ENCODE measurements around the gene THEM5. TPM values are rescaled to one million over a fixed set of nuclear protein-coding genes. Genes with fewer than 3 reads are reported as not detected.

The THEM5 gene
- total RNA-seq, 2 experiments from 2014 or later: not detected

DNA sequence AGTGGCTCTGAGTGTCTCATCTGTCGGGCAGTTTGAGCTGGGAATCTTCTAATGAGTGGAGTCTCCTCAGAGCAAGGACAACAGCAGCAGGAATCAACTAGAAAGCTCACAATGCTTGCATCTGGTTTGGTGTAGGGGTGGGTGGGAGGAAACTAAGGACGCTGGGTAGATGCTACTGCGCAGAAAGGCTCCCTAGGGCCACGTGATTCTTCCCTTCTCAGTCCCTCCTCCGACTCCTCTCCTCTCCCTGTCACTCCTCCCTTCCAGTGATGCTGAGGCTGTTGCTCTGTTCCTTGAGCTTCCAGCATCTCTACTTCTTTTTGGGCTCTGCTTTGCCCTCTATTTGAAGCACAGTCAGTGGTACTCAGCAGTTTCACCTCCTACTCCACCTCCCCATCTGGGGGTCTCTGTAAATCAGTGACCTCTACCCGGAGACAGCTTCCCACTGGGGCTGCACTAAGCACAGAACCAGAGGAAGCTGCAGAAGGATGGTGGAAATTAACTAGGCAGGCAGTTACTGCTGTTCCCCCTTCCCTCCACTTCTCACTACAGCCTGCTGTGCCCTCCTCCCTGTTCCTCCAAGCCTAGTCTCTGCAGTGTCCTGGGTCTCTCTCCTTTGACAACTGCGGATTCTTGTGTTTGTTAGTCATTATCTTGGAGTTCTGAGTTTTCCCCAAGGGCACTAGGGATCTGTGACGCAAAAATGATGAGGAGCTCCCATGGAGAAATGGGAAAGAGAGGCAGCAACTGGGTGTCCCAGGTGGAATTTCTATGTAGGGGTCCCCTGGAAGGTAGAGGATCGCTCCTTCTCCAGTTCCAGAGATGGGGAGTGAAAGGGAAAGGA, 54.1 kb downstream of the THEM5 start:
- POLR2A ChIA-PET: interaction anchor here (0.8 to 0.9 kb wide), 2 partner anchors 9 to 27 kb away, joined by 3 to 4 read pairs; partner anchors contain the start of gene TDRKH
- TF ChIP-seq, protein P1, sequence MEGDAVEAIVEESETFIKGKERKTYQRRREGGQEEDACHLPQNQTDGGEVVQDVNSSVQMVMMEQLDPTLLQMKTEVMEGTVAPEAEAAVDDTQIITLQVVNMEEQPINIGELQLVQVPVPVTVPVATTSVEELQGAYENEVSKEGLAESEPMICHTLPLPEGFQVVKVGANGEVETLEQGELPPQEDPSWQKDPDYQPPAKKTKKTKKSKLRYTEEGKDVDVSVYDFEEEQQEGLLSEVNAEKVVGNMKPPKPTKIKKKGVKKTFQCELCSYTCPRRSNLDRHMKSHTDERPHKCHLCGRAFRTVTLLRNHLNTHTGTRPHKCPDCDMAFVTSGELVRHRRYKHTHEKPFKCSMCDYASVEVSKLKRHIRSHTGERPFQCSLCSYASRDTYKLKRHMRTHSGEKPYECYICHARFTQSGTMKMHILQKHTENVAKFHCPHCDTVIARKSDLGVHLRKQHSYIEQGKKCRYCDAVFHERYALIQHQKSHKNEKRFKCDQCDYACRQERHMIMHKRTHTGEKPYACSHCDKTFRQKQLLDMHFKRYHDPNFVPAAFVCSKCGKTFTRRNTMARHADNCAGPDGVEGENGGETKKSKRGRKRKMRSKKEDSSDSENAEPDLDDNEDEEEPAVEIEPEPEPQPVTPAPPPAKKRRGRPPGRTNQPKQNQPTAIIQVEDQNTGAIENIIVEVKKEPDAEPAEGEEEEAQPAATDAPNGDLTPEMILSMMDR (IDR thresholded peaks at IDR 0.05): no peak
- ATAC-seq (no peak), DNase-seq (no peak)
- Mint-ChIP-seq H3K27me3 (no peaks in the 10 kb centered on the region), H3K4me3 (no peak overlapping the region), H3K27ac (no peak overlapping the region), H3K9me3 (no peaks in the 10 kb centered on the region), H3K4me1 (ENCODE audit: low read depth) (peaks cover 10% of the 10 kb centered on the region), H3K36me3 (ENCODE audit: low read depth) (no peaks in the 10 kb centered on the region)
- CTCF ChIA-PET: interaction anchor here (1.0 to 1.2 kb wide), 2 partner anchors 10 to 65 kb away, joined by 3 to 4 read pairs; no protein-coding TSS in a partner anchor
- intact Hi-C loops (cut with micrococcal nuclease): no loop called here

DNA sequence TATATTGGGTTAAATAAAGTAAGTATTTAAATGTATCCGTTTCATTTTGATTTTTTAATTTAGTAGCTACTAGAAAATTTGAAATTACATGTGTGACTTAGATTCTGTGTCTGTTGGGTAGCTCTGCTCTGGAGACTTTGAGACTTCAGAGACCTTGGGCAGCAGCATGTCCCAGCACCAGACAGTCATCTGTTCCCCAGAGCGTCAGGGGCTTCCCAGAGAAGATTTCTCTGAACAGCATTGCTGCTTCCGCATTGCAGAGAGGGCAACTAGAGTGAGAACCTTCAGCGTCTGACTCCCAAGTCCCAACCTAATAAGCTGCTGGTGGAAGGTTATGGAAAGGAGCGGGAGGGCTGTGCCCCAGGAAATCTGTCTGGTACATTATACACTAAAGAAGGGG, 54.9 kb downstream of the THEM5 start:
- Mint-ChIP-seq H3K4me1 (ENCODE audit: low read depth) (peaks cover 10% of the 10 kb centered on the region), H3K27me3 (no peaks in the 10 kb centered on the region), H3K4me3 (no peak overlapping the region), H3K9me3 (no peaks in the 10 kb centered on the region), H3K36me3 (ENCODE audit: low read depth) (no peaks in the 10 kb centered on the region), H3K27ac (no peak overlapping the region)
- ATAC-seq (no peak), DNase-seq (no peak)
- TF ChIP-seq, protein P1 (IDR thresholded peaks at IDR 0.05): no peak
- ChIA-PET CTCF (interaction anchor here (1.0 to 1.2 kb wide), 2 partner anchors 9 to 64 kb away, joined by 3 to 4 read pairs; no protein-coding TSS in a partner anchor), POLR2A (interaction anchor here (0.6 to 0.9 kb wide), 2 partner anchors 9 to 35 kb away, joined by 3 read pairs; partner anchors contain the start of genes MRPL9 and TDRKH)
- intact Hi-C loops (cut with micrococcal nuclease): no loop called here

Other genes starting within 250 kb of the THEM5 start
- gene SNX27, start 241.7 kb downstream of the THEM5 start, total RNA-seq: 10 to 100 TPM; 27.2 to 29.5 TPM
- gene CELF3, start 136.9 kb downstream of the THEM5 start, total RNA-seq: not detected
- not detected for gene RIIAD1, start 132.2 kb downstream of the THEM5 start, total RNA-seq
- gene MRPL9, start 90.2 kb downstream of the THEM5 start, total RNA-seq: 100 to 1,000 TPM; 121 to 141 TPM
- 10 to 100 TPM in 1 of 2 experiments, 1 to 10 TPM in 1; 9.7 to 10.5 TPM for gene TDRKH, start 63.2 kb downstream of the THEM5 start, total RNA-seq
- gene LINGO4, start 48.3 kb downstream of the THEM5 start, total RNA-seq: not detected
- gene RORC, start 21.9 kb downstream of the THEM5 start, total RNA-seq: 1 to 10 TPM; 1.3 to 1.5 TPM
- gene C2CD4D, start 13.9 kb downstream of the THEM5 start, total RNA-seq: 1 to 10 TPM; 1.3 to 1.6 TPM
- 10 to 100 TPM; 19.9 to 22.0 TPM for gene THEM4, start 55.8 kb upstream of the THEM5 start, total RNA-seq
- gene S100A10, start 140.1 kb upstream of the THEM5 start, total RNA-seq: 100 to 1,000 TPM; 208 to 220 TPM
- gene S100A11, start 183.3 kb upstream of the THEM5 start, total RNA-seq: 100 to 1,000 TPM; 131 to 144 TPM
- not detected for gene TCHHL1, start 235.4 kb upstream of the THEM5 start, total RNA-seq

All from activated CD8-positive, alpha-beta T cell treated with anti-CD3 and anti-CD28 coated beads for 36 hours (primary cell).